ENCODE measurements around the gene OVCH1.

Gene OVCH1

GRCh38 chr12:29497588-29497987 lies at the start of gene OVCH1:
OVCH1 (minus strand) TSS chr12:29497686; CDS start chr12:29497686, 0 bp downstream.
- no peak for TF ChIP-seq CTCF (IDR thresholded peaks at IDR 0.05)
- Histone ChIP-seq H3K27ac (no peak within 1 kb of the TSS), H3K4me2 (ENCODE audit: low read length) (no peak within 1 kb of the TSS), H3K9ac (no peak within 1 kb of the TSS), H2AFZ (no peak within 1 kb of the TSS), H3K27me3 (ENCODE audit: control insufficient read depth, insufficient read depth, low read length) (no peaks in the 10 kb centered on the region), H3K36me3 (ENCODE audit: control insufficient read depth, insufficient read depth, low read length) (no peaks in the 10 kb centered on the region), H3K4me3 (ENCODE audit: low read depth, low read length) (no peak within 1 kb of the TSS), H3K4me1 (no peaks in the 10 kb centered on the region), H3K9me3 (ENCODE audit: control insufficient read depth, low read length) (no peaks in the 10 kb centered on the region), H3K79me2 (no peaks in the 10 kb centered on the region)

DNA sequence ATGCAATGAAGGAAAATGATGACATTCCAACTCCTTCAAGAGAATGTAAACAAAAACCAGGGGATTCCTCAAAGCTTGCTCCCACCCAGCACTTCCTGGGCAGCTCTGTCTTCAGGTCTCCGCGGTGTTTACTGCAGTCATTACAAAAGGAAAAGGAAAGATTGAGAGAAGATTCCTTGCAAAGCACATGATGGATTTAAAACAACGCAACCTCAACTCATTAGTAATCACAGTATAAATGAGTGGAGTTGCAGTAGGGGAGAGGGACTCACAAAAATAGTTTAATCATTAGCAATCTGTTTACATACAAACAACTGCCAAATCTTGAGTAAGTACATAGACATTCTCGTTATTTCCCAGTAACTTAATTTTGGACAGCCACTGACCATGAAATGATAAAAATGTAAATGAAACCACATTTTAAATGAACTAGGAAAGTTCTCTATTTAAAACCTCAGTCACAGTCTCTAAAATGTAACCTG lies 49.7 kb upstream of the OVCH1 start:
- H3K27ac ChIP-seq, result peak overlapping the region; percentile 68
- H3K27me3 ChIP-seq (ENCODE audit: control insufficient read depth, insufficient read depth, low read length), result no peaks in the 10 kb centered on the region

GRCh38 chr12:29546000-29546399 lies 48.5 kb upstream of the OVCH1 start:
- Histone ChIP-seq H3K79me2 (peaks cover 35% of the 10 kb centered on the region), H3K4me1 (peaks cover 48% of the 10 kb centered on the region), H2AFZ (peak overlapping the region; percentile 66), H3K36me3 (ENCODE audit: control insufficient read depth, insufficient read depth, low read length) (no peaks in the 10 kb centered on the region), H3K9ac (no peak overlapping the region), H3K9me3 (ENCODE audit: control insufficient read depth, low read length) (no peaks in the 10 kb centered on the region), H3K27ac (peak overlapping the region; percentile 68), H3K27me3 (ENCODE audit: control insufficient read depth, insufficient read depth, low read length) (no peaks in the 10 kb centered on the region), H3K4me2 (ENCODE audit: low read length) (no peak overlapping the region), H3K4me3 (ENCODE audit: low read depth, low read length) (no peak overlapping the region)
- no peak for TF ChIP-seq CTCF (IDR thresholded peaks at IDR 0.05)

More for the DNA sequence above, 49.7 kb upstream of the OVCH1 start:
- peaks cover 28% of the 10 kb centered on the region for H3K79me2 ChIP-seq
- peak overlapping the region; percentile 63 for H2AFZ ChIP-seq
- H3K4me3 ChIP-seq (ENCODE audit: low read depth, low read length), result no peak overlapping the region
- no peak overlapping the region for H3K9ac ChIP-seq
- H3K9me3 ChIP-seq (ENCODE audit: control insufficient read depth, low read length), result no peaks in the 10 kb centered on the region
- no peaks in the 10 kb centered on the region for H3K36me3 ChIP-seq (ENCODE audit: control insufficient read depth, insufficient read depth, low read length)
- peaks cover 43% of the 10 kb centered on the region for H3K4me1 ChIP-seq
- no peak overlapping the region for H3K4me2 ChIP-seq (ENCODE audit: low read length)
- no peak for TF ChIP-seq CTCF (IDR thresholded peaks at IDR 0.05)

DNA sequence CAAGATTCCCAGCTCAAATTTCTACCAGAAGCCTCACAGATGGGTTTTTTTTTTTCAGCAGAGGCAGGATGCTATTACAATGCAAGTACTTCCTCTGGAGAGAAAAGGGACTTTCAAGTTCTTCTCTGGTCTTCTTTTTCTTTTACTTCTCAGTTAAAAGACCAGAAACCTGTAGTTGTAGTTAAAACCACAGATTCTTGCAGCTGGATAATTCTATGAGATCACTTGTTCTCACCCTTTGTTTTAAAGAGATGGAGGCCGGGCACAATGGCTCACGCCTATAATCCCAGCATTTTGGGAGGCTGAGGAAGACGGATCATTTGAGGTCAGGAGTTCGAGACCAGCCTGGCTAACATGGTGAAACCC lies 47.6 kb upstream of the OVCH1 start:
- no peak overlapping the region for H3K27ac ChIP-seq
- no peaks in the 10 kb centered on the region for H3K9me3 ChIP-seq (ENCODE audit: control insufficient read depth, low read length)
- H3K4me3 ChIP-seq (ENCODE audit: low read depth, low read length), result no peak overlapping the region
- no peak overlapping the region for H3K4me2 ChIP-seq (ENCODE audit: low read length)
- H2AFZ ChIP-seq, result no peak overlapping the region
- H3K9ac ChIP-seq, result no peak overlapping the region
- no peak for TF ChIP-seq CTCF (IDR thresholded peaks at IDR 0.05)
- H3K79me2 ChIP-seq, result peaks cover 35% of the 10 kb centered on the region
- no peaks in the 10 kb centered on the region for H3K27me3 ChIP-seq (ENCODE audit: control insufficient read depth, insufficient read depth, low read length)
- H3K36me3 ChIP-seq (ENCODE audit: control insufficient read depth, insufficient read depth, low read length), result no peaks in the 10 kb centered on the region
- H3K4me1 ChIP-seq, result peaks cover 44% of the 10 kb centered on the region

GRCh38 chr12:29544428-29545101 lies 47.1 kb upstream of the OVCH1 start:
- H3K4me1 ChIP-seq, result peaks cover 41% of the 10 kb centered on the region
- no peak overlapping the region for H2AFZ ChIP-seq
- H3K79me2 ChIP-seq, result peaks cover 35% of the 10 kb centered on the region
- no peak for TF ChIP-seq CTCF (IDR thresholded peaks at IDR 0.05)
- no peaks in the 10 kb centered on the region for H3K27me3 ChIP-seq (ENCODE audit: control insufficient read depth, insufficient read depth, low read length)
- no peaks in the 10 kb centered on the region for H3K9me3 ChIP-seq (ENCODE audit: control insufficient read depth, low read length)
- H3K4me3 ChIP-seq (ENCODE audit: low read depth, low read length), result no peak overlapping the region
- H3K4me2 ChIP-seq (ENCODE audit: low read length), result no peak overlapping the region
- no peaks in the 10 kb centered on the region for H3K36me3 ChIP-seq (ENCODE audit: control insufficient read depth, insufficient read depth, low read length)
- H3K27ac ChIP-seq, result no peak overlapping the region
- H3K9ac ChIP-seq, result no peak overlapping the region

Data from parathyroid adenoma (tissue), 2 donors.